HG03558 (cell line): Measurements from ENCODE around the gene DLX2.
"Not testable (repeated sequence)": the region's sequence is repeated elsewhere in the genome, so short reads cannot be mapped to it uniquely, and the experiment has no call there.

Experiments used
- ATAC-seq: cut with Tn5 transposase; IDR thresholded peaks from one replicate; pipeline ENCODE4 v1.9.1; 2021; ENCODE audit warnings: moderate number of reproducible peaks; ENCODE audit not compliant: unreplicated experiment; ENCODE audit errors: extremely low read depth

DLX2 gene

GRCh38 chr2:172062402-172063004 lies 40.2 kb downstream of the DLX2 start:
- ATAC-seq = no peak

- ATAC-seq = not testable (repeated sequence)
Measured at GRCh38 chr2:172060118-172060517, 42.6 kb downstream of the DLX2 start.

GRCh38 chr2:172058660-172059059 lies 44.0 kb downstream of the DLX2 start:
- ATAC-seq = no peak

GRCh38 chr2:172056293-172056692 lies 46.4 kb downstream of the DLX2 start:
- no peak for ATAC-seq

GRCh38 chr2:172053486-172053885 lies 49.2 kb downstream of the DLX2 start:
- no peak for ATAC-seq

GRCh38 chr2:172052000-172052983 lies 50.4 kb downstream of the DLX2 start:
- no peak for ATAC-seq

- no peak for ATAC-seq
Measured at GRCh38 chr2:172050479-172051125, 52.1 kb downstream of the DLX2 start.

GRCh38 chr2:172049567-172050120 lies 53.1 kb downstream of the DLX2 start:
- ATAC-seq = no peak
